ES-I3 (cell line): ENCODE measurements around the gene FBN2.

Source experiments
- H3K36me3 ChIP-seq: 2 replicates; pipeline ENCODE4 v1.6.1; 2013; ENCODE audit warnings: mild to moderate bottlenecking, low read length, control low read depth, moderate library complexity; ENCODE audit not compliant: insufficient read depth
- H3K4me1 ChIP-seq: 2 replicates; pipeline ENCODE4 v1.6.1; 2013; ENCODE audit warnings: mild to moderate bottlenecking, control low read depth, low read length; ENCODE audit not compliant: insufficient read depth
- H3K9ac ChIP-seq: 2 replicates; pipeline ENCODE4 v1.6.1; 2013; ENCODE audit warnings: low read depth, mild to moderate bottlenecking, low read length, moderate library complexity
- H3K9me3 ChIP-seq: 2 replicates; pipeline ENCODE4 v1.6.1; 2013; ENCODE audit warnings: mild to moderate bottlenecking, low read length, moderate library complexity; ENCODE audit not compliant: control insufficient read depth, insufficient read depth

The FBN2 gene

GRCh38 chr5:128538000-128538249, at the start of gene FBN2:
Gene FBN2 (minus strand): TSS chr5:128538245. CDS start chr5:128537603, 642 bp downstream.
- Histone ChIP-seq H3K4me1 (no peaks in the 10 kb centered on the region), H3K9me3 (no peaks in the 10 kb centered on the region), H3K9ac (peak within 1 kb of the TSS; percentile 63), H3K36me3 (no peaks in the 10 kb centered on the region)

- Histone ChIP-seq H3K36me3 (no peaks in the 10 kb centered on the region), H3K4me1 (no peaks in the 10 kb centered on the region), H3K9me3 (no peaks in the 10 kb centered on the region), H3K9ac (no peak overlapping the region)
Measured at GRCh38 chr5:128587275-128587674, 49.2 kb upstream of the FBN2 start.

- no peaks in the 10 kb centered on the region for H3K4me1 ChIP-seq
- no peaks in the 10 kb centered on the region for H3K36me3 ChIP-seq
Measured at GRCh38 chr5:128586848-128587247, 48.8 kb upstream of the FBN2 start.

GRCh38 chr5:128579639-128580038, 41.6 kb upstream of the FBN2 start:
- H3K9me3 ChIP-seq: no peaks in the 10 kb centered on the region
- no peak overlapping the region for H3K9ac ChIP-seq
- no peaks in the 10 kb centered on the region for H3K36me3 ChIP-seq
- no peaks in the 10 kb centered on the region for H3K4me1 ChIP-seq

More at GRCh38 chr5:128586848-128587247, 48.8 kb upstream of the FBN2 start:
- Histone ChIP-seq H3K9ac (no peak overlapping the region), H3K9me3 (no peaks in the 10 kb centered on the region)

- Histone ChIP-seq H3K36me3 (no peaks in the 10 kb centered on the region), H3K4me1 (no peaks in the 10 kb centered on the region), H3K9ac (no peak overlapping the region), H3K9me3 (no peaks in the 10 kb centered on the region)
Measured at GRCh38 chr5:128579093-128579492, 41.0 kb upstream of the FBN2 start.

- Histone ChIP-seq H3K36me3 (no peaks in the 10 kb centered on the region), H3K9me3 (no peaks in the 10 kb centered on the region), H3K9ac (no peak overlapping the region), H3K4me1 (peaks cover 3% of the 10 kb centered on the region; the same call in 1 of the 2 replicates)
Measured at GRCh38 chr5:128574041-128574440, 36.0 kb upstream of the FBN2 start.

GRCh38 chr5:128572930-128573319, 34.9 kb upstream of the FBN2 start:
- Histone ChIP-seq H3K4me1 (peaks cover 3% of the 10 kb centered on the region; the same call in 1 of the 2 replicates), H3K9ac (no peak overlapping the region), H3K9me3 (no peaks in the 10 kb centered on the region), H3K36me3 (no peaks in the 10 kb centered on the region)

- no peak overlapping the region for H3K9ac ChIP-seq
- peaks cover 3% of the 10 kb centered on the region; the same call in 1 of the 2 replicates for H3K4me1 ChIP-seq
- no peaks in the 10 kb centered on the region for H3K36me3 ChIP-seq
- H3K9me3 ChIP-seq: no peaks in the 10 kb centered on the region
Measured at GRCh38 chr5:128572051-128572929, 34.2 kb upstream of the FBN2 start.

- Histone ChIP-seq H3K9ac (no peak overlapping the region), H3K4me1 (no peaks in the 10 kb centered on the region), H3K9me3 (no peaks in the 10 kb centered on the region), H3K36me3 (no peaks in the 10 kb centered on the region)
Measured at GRCh38 chr5:128566178-128566577, 28.1 kb upstream of the FBN2 start.

GRCh38 chr5:128559300-128560297, 21.6 kb upstream of the FBN2 start:
- no peak overlapping the region for H3K9ac ChIP-seq
- no peaks in the 10 kb centered on the region for H3K36me3 ChIP-seq
- H3K9me3 ChIP-seq: no peaks in the 10 kb centered on the region
- peaks cover 11% of the 10 kb centered on the region; the same call in 1 of the 2 replicates for H3K4me1 ChIP-seq

GRCh38 chr5:128553747-128554146, 15.7 kb upstream of the FBN2 start:
- Histone ChIP-seq H3K36me3 (no peaks in the 10 kb centered on the region), H3K9me3 (no peaks in the 10 kb centered on the region), H3K4me1 (no peaks in the 10 kb centered on the region), H3K9ac (no peak overlapping the region)

GRCh38 chr5:128551476-128551875, 13.4 kb upstream of the FBN2 start:
- Histone ChIP-seq H3K36me3 (no peaks in the 10 kb centered on the region), H3K9me3 (no peaks in the 10 kb centered on the region), H3K4me1 (no peaks in the 10 kb centered on the region), H3K9ac (no peak overlapping the region)

- no peaks in the 10 kb centered on the region; the same call in 1 of the 2 replicates for H3K9me3 ChIP-seq
- H3K36me3 ChIP-seq: no peaks in the 10 kb centered on the region
- no peak overlapping the region for H3K9ac ChIP-seq
- H3K4me1 ChIP-seq: no peaks in the 10 kb centered on the region
Measured at GRCh38 chr5:128549496-128549895, 11.5 kb upstream of the FBN2 start.

GRCh38 chr5:128546658-128547281, 8.7 kb upstream of the FBN2 start:
- Histone ChIP-seq H3K36me3 (no peaks in the 10 kb centered on the region), H3K4me1 (no peaks in the 10 kb centered on the region), H3K9ac (no peak overlapping the region), H3K9me3 (no peaks in the 10 kb centered on the region; the same call in 1 of the 2 replicates)
